ENCODE data around the gene KRT23.

KRT23 gene, protein sequence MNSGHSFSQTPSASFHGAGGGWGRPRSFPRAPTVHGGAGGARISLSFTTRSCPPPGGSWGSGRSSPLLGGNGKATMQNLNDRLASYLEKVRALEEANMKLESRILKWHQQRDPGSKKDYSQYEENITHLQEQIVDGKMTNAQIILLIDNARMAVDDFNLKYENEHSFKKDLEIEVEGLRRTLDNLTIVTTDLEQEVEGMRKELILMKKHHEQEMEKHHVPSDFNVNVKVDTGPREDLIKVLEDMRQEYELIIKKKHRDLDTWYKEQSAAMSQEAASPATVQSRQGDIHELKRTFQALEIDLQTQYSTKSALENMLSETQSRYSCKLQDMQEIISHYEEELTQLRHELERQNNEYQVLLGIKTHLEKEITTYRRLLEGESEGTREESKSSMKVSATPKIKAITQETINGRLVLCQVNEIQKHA

DNA sequence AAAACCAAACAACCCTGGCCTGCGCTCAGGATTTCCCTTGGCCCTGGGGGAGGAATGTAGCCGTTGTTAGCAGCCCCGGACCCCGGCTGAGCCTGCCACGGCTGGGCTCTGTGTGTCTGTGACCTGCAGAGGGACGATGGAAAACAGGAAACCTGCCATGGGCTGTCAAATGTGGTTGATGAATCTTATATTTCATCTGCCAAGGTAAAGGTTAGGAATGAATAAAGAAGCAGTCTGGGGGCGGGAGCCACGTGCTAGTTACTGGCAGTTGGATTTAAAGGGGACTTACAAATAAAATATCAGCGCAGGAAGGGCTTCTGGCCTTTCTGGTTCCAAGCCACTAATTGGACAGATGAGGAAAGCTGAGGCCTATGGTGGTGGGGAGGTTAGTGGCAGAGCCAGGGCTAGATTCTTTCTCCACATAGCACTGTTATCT, at the start of gene KRT23:
Gene KRT23, minus strand, starts transcription at position 263 of the 436 bp plus-strand sequence. CDS start 1,043 bp downstream, outside the sequence.
- DNase-seq (ENCODE audit: low read depth): no peak
- H3K4me3 ChIP-seq (ENCODE audit: control insufficient read depth, low read depth, low read length): no peak within 1 kb of the TSS
- TF ChIP-seq, protein P1, sequence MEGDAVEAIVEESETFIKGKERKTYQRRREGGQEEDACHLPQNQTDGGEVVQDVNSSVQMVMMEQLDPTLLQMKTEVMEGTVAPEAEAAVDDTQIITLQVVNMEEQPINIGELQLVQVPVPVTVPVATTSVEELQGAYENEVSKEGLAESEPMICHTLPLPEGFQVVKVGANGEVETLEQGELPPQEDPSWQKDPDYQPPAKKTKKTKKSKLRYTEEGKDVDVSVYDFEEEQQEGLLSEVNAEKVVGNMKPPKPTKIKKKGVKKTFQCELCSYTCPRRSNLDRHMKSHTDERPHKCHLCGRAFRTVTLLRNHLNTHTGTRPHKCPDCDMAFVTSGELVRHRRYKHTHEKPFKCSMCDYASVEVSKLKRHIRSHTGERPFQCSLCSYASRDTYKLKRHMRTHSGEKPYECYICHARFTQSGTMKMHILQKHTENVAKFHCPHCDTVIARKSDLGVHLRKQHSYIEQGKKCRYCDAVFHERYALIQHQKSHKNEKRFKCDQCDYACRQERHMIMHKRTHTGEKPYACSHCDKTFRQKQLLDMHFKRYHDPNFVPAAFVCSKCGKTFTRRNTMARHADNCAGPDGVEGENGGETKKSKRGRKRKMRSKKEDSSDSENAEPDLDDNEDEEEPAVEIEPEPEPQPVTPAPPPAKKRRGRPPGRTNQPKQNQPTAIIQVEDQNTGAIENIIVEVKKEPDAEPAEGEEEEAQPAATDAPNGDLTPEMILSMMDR (IDR thresholded peaks at IDR 0.05; ENCODE audit: control insufficient read depth, insufficient read depth, low read depth, low read length, missing control alignments): no peak

DNA sequence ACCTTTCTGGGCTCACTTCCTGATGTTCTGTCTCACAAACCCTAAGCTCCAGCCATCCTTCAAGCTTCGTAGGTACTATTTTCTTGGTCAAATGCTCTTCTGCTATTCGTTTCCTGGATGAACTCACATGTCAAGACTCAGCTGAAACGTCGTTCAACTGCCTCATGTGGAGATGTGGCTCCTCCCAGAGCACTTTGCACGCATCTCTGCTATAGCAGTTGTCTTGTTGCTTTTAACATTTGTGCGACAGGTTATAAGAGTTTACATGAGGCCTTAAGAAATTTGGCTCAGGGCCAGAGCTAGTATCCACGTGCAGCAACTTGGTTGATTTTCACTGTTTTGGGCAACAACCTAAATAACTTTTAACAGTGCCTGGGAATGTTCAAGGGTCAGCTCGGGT, 49.5 kb upstream of the KRT23 start:
- no peak overlapping the region for H3K4me3 ChIP-seq (ENCODE audit: control insufficient read depth, low read depth, low read length)
- no peak for DNase-seq (ENCODE audit: low read depth)
- TF ChIP-seq, protein P1 (IDR thresholded peaks at IDR 0.05; ENCODE audit: control insufficient read depth, insufficient read depth, low read depth, low read length, missing control alignments): no peak

DNA sequence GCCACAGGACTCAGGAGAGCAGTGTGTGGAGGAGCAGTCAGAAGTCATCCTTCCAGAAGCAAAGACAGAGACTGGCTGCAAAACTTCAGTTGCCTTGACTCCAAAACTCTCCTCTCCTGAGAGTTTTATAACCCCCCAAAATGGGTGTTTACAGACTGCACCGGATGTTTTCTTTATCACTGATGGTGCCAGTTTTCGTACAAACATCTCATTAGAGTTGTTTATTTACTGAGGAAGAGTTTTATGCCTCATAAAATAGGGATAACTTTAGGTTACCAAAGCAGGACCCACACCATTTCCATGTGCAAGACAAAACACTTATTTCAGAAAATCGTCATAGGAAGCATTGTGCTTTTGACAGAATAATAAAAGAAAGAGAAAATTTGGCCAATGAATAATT, 46.8 kb upstream of the KRT23 start, which contains the start of gene KRT40:
Gene KRT40, minus strand, starts transcription at position 101 of the 400 bp plus-strand sequence. Its CDS starts 53 bp downstream, at position 48.
- H3K4me3 ChIP-seq (ENCODE audit: control insufficient read depth, low read depth, low read length): no peak within 1 kb of the TSS
- DNase-seq (ENCODE audit: low read depth): no peak
- TF ChIP-seq, protein P1 (IDR thresholded peaks at IDR 0.05; ENCODE audit: control insufficient read depth, insufficient read depth, low read depth, low read length, missing control alignments): no peak

DNA sequence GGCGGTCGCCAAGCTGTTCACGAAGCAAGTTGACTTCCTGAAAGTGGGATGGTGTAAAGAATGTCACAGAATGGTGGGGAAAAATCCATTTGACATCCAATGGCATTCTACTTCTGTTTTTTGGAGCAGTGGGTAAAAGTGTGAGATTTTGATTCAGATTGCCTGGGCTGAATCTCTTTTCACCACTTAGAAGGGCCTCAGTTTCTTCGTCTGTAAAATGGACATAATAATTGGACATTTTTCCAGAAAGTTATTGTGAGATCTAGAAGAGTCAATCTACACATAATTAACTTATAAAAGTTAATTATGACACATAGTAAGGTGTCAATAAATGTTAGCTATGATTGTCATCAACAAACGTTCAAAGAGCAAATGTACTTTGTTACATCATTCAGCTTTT, 43.7 kb upstream of the KRT23 start:
- DNase-seq (ENCODE audit: low read depth): no peak
- TF ChIP-seq, protein P1 (IDR thresholded peaks at IDR 0.05; ENCODE audit: control insufficient read depth, insufficient read depth, low read depth, low read length, missing control alignments): no peak
- no peak overlapping the region for H3K4me3 ChIP-seq (ENCODE audit: control insufficient read depth, low read depth, low read length)

DNA sequence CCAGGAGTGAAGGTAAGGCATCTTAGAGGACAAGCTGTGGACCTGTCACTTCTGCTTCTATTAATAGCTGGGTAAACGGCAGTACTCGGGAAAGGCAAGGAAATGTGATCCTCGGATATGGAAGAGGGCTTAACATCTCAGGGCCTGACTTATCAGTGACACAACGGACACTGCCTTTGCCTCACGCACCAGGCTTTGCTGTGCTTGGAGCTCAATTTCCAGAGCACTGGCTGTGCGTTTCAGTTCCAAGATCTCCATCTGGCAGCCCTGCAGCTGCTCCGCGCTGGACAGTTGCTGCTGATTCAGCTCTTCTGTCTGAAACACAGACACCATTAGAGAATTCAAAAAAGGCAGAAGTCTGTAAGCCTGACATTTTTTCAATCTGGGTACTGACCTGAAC, 43.1 kb upstream of the KRT23 start:
- TF ChIP-seq, protein P1 (IDR thresholded peaks at IDR 0.05; ENCODE audit: control insufficient read depth, insufficient read depth, low read depth, low read length, missing control alignments): no peak
- no peak for DNase-seq (ENCODE audit: low read depth)
- H3K4me3 ChIP-seq (ENCODE audit: control insufficient read depth, low read depth, low read length): no peak overlapping the region

DNA sequence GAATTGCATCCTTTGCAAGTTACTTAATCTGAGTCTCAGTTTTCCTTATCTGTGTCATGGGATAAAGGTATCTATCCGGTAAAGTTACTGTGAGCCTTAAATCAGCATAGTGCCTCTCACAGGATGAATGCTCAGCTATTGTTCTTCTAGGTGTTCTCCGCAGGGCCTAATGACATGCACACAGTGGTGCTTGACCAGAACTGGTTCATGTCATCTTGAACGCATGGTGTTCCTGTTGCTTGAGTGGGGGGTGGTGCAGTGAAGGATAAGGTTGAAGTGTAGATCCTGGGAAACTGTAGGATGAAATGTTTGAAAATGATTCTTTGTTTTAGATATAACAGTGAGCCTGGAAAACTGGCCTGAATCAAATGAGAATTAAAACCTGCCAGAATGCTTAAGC, 42.7 kb upstream of the KRT23 start:
- TF ChIP-seq, protein P1 (IDR thresholded peaks at IDR 0.05; ENCODE audit: control insufficient read depth, insufficient read depth, low read depth, low read length, missing control alignments): no peak
- H3K4me3 ChIP-seq (ENCODE audit: control insufficient read depth, low read depth, low read length): no peak overlapping the region
- DNase-seq (ENCODE audit: low read depth): no peak

Data from AG09309 (cell line).